ENCODE measurements around the gene TIMM8A.

The TIMM8A gene

GRCh38 chrX:101369687-101370086 lies 21.1 kb upstream of the TIMM8A start:
- no peak for TF ChIP-seq CTCF (IDR thresholded peaks at IDR 0.05)

GRCh38 chrX:101368800-101369199 lies 20.3 kb upstream of the TIMM8A start:
- TF ChIP-seq CTCF (IDR thresholded peaks at IDR 0.05), result no peak

- no peak for TF ChIP-seq CTCF (IDR thresholded peaks at IDR 0.05)
These were observed 16.8 kb upstream of the TIMM8A start for GRCh38 chrX:101365301-101365795.

- no peak for TF ChIP-seq CTCF (IDR thresholded peaks at IDR 0.05)
These were observed 14.2 kb upstream of the TIMM8A start for GRCh38 chrX:101362757-101363156.

GRCh38 chrX:101362116-101362515 lies 13.6 kb upstream of the TIMM8A start:
- no peak for TF ChIP-seq CTCF (IDR thresholded peaks at IDR 0.05)

- no peak for TF ChIP-seq CTCF (IDR thresholded peaks at IDR 0.05)
These were observed 11.8 kb upstream of the TIMM8A start for GRCh38 chrX:101360390-101360789.

DNA sequence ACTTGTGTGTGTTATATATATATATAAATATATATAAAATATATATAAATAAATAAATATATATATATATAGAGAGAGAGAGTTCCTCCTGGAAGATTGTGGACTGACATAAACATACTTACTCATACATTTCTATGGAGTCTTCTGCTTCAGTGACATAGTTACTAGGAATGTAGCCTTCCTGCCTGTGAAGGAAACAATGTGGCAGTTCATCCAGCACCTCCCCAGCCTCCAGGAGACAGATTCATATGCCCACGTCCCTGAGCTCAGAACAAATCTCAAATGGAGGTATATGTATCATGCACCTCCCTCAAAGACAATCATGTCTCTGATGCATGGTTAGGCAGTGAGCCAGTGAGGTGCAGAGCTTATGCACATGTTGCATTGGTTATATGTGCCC lies 11.4 kb upstream of the TIMM8A start:
- no peak for TF ChIP-seq CTCF (IDR thresholded peaks at IDR 0.05)

DNA sequence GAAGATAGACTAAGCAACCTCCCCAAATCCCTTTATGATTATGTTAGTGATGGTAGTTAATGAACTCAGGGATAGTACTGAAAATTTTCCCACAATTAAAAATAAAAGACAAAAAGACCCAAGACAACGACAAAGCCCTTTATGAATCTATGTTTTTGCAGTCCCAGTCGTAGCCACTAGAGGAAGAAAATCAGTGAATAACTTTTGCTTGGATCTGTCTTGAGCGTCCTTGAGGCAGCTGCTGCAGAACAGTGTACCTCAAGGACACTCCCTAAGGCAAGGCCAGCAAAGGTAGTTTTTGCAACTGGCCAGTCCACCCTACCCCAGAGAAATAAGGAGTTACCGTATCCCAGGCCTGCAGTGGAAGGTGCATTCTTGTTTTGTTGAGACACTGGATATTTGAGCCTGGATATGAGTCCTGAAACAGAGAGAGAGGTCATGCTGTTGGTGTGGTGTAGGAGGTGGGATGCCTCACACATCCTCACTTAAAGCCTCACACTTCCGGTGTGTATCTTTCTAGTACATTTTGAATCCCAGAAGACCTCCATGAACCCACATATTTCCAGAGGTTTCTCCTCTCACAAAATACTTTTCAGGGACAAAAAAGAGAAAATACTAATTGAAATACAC lies 8.7 kb upstream of the TIMM8A start:
- TF ChIP-seq CTCF (IDR thresholded peaks at IDR 0.05), result peak; percentile 29; the same call in 1 of the 2 replicates
